GM12878 (cell line): ENCODE data around the gene DERA. TPM values are rescaled to one million over a fixed set of nuclear protein-coding genes. Genes with fewer than 3 reads are reported as not detected.

Experiments
- ATAC-seq: fragments of 200-7000 bp; cut with Tn5 transposase; 3 replicates; pipeline ENCODE4 v1.9.1; 2020; ENCODE audit warnings: mild to moderate bottlenecking, moderate library complexity
- BruUV-seq: library from RNA; stranded (reverse); fragments of 400-500 nt; replicated peaks from 2 replicates; lab custom pipeline; 2021; lab: Mats Ljungman, UMichigan
- CTCF ChIA-PET: fragments of 300-600 bp; sonication (Branson Sonifier 250); formaldehyde crosslinking; extraction: SDS; loops from one replicate; lab custom pipeline; 2021; ENCODE audit warnings: inconsistent platforms; lab: Yijun Ruan, JAX
- POLR2A ChIA-PET: fragments of 350-600 bp; formaldehyde crosslinking; extraction: SDS; loops from one replicate; lab custom pipeline; 2021; ENCODE audit warnings: inconsistent platforms; lab: Charles Lee
- RAD21 ChIA-PET: fragments of 300-600 bp; sonication (Branson Sonifier 250); formaldehyde crosslinking; loops from one replicate; lab custom pipeline; 2023; ENCODE audit warnings: antibody characterized with exemption; ENCODE audit not compliant: unreplicated experiment; lab: Charles Lee
- SMC1A ChIA-PET: fragments of 300-600 bp; sonication (Branson Sonifier 250); formaldehyde crosslinking; loops from one replicate; lab custom pipeline; 2023; ENCODE audit not compliant: unreplicated experiment, uncharacterized antibody; lab: Charles Lee
- DNase-seq: peaks from one replicate; pipeline ENCODE4 v3.0.0-alpha.2; 2011; ENCODE audit warnings: low read depth, low spot score
- FAIRE-seq: peaks from 3 replicates; lab custom pipeline; 2011; peaks lifted over from hg19 to GRCh38; lab: Jason Lieb, UNC
- H2AFZ ChIP-seq: 2 replicates; pipeline ENCODE4 v1.6.0; 2011; ENCODE audit warnings: low read depth, low read length, control low read depth; ENCODE audit not compliant: control insufficient read depth
- H3K27ac ChIP-seq: 2 replicates; pipeline ENCODE4 v1.5.1; 2011; ENCODE audit warnings: control low read depth; ENCODE audit not compliant: control insufficient read depth, insufficient read depth
- H3K27me3 ChIP-seq, 2 experiments: replicated peaks in 1 of 2; 2 replicates each; pipeline versions ENCODE4 v1.6.0 to v1.6.1; 2011; ENCODE audit warnings: low read length in 1 of 2; ENCODE audit not compliant: control insufficient read depth in 2 of 2, insufficient read depth in 2 of 2
- H3K36me3 ChIP-seq, 2 experiments: 2 replicates each; pipeline ENCODE4 v1.5.1; 2011; ENCODE audit warnings: low read length in 1 of 2; ENCODE audit not compliant: control insufficient read depth in 2 of 2, insufficient read depth in 2 of 2
- H3K4me1 ChIP-seq: 2 replicates; pipeline ENCODE4 v1.6.1; 2011; ENCODE audit warnings: mild to moderate bottlenecking, low read length, moderate library complexity, mixed read lengths; ENCODE audit not compliant: control insufficient read depth, insufficient read depth
- H3K4me2 ChIP-seq: 2 replicates; pipeline ENCODE4 v1.6.0; 2011; ENCODE audit warnings: control low read depth; ENCODE audit not compliant: control insufficient read depth, insufficient read depth
- H3K4me3 ChIP-seq: fragments of 200-600 bp; sonication (generic); 2 replicates; pipeline ENCODE4 v1.5.1; 2016
- H3K79me2 ChIP-seq: 2 replicates; pipeline ENCODE4 v1.6.0; 2011; ENCODE audit warnings: low read length; ENCODE audit not compliant: control insufficient read depth, insufficient read depth
- H3K9ac ChIP-seq: 2 replicates; pipeline ENCODE4 v1.8.0; 2011; ENCODE audit warnings: low read length, control low read depth, mixed read lengths; ENCODE audit not compliant: control insufficient read depth, insufficient read depth
- H3K9me3 ChIP-seq: replicated peaks from 3 replicates; pipeline ENCODE4 v1.5.1; 2011; ENCODE audit warnings: mild to moderate bottlenecking, low read length; ENCODE audit not compliant: control insufficient read depth, insufficient read depth
- H4K20me1 ChIP-seq: 2 replicates; pipeline ENCODE4 v1.6.0; 2011; ENCODE audit not compliant: control insufficient read depth, insufficient read depth
- ASH2L ChIP-seq: fragments of 300-600, 200-600 bp; sonication (generic); IDR thresholded peaks from 2 replicates; pipeline ENCODE4 v1.6.1; 2017; ENCODE audit warnings: low read depth, mild to moderate bottlenecking, borderline replicate concordance
- CBFB ChIP-seq: IDR thresholded peaks from 2 replicates; pipeline ENCODE4 v1.6.1; 2016; ENCODE audit warnings: antibody characterized with exemption, low read depth
- EED ChIP-seq: sonication (generic); IDR thresholded peaks from 2 replicates; pipeline ENCODE4 v1.6.1; 2016; ENCODE audit warnings: antibody characterized with exemption, low read depth
- EP300 ChIP-seq, 2 experiments: fragments of 150-350 bp in 1 of 2; IDR thresholded peaks; 2 replicates each; pipeline ENCODE4 v1.6.1; 2011 to 2012; ENCODE audit warnings: low read depth in 2 of 2, low read length in 2 of 2, borderline replicate concordance in 1 of 2, improper control_type of control experiment in 1 of 2, inconsistent platforms in 1 of 2; ENCODE audit not compliant: control insufficient read depth in 1 of 2
- ESRRA ChIP-seq: IDR thresholded peaks from 2 replicates; pipeline ENCODE4 v1.6.1; 2012; ENCODE audit warnings: mild to moderate bottlenecking, low read length, improper control_type of control experiment
- IRF4 ChIP-seq: IDR thresholded peaks from 2 replicates; pipeline ENCODE4 v1.6.1; 2011; ENCODE audit warnings: low read depth, low read length
- MEF2B ChIP-seq: fragments of 450-650 bp; IDR thresholded peaks from 2 replicates; pipeline ENCODE4 v1.6.1; 2018; ENCODE audit warnings: mild to moderate bottlenecking, moderate library complexity; ENCODE audit not compliant: partially characterized antibody, poor library complexity, severe bottlenecking
- MYB ChIP-seq: fragments of 150-350 bp; IDR thresholded peaks from 2 replicates; pipeline ENCODE4 v1.6.1; 2014; ENCODE audit warnings: mild to moderate bottlenecking, low read depth, low read length, borderline replicate concordance
- NBN ChIP-seq: fragments of 450-650 bp; IDR thresholded peaks from 2 replicates; pipeline ENCODE4 v1.6.1; 2016
- POLR2AphosphoS2 ChIP-seq: IDR thresholded peaks from 2 replicates; pipeline ENCODE4 v1.6.1; 2011; ENCODE audit warnings: low read depth, mild to moderate bottlenecking, low read length, improper control_type of control experiment, moderate library complexity
- RB1 ChIP-seq: fragments of 450-650 bp; formaldehyde crosslinking; IDR thresholded peaks from 2 replicates; pipeline ENCODE4 v1.6.1; 2017; ENCODE audit warnings: mild to moderate bottlenecking, borderline replicate concordance
- WGBS: methylation state at CpG from one replicate; pipeline ENCODE4 v1.1.6; 2016; ENCODE audit warnings: low lambda C conversion rate; ENCODE audit not compliant: insufficient replicate concordance, insufficient coverage; ENCODE audit errors: missing lambda C conversion rate; 5-methylcytosine and 5-hydroxymethylcytosine counted together
- in situ Hi-C: fragments of 300-500 bp; cut with MboI; formaldehyde crosslinking; loops from 9 replicates; pipeline ENCODE4 v1.14.3; 2018; ENCODE audit warnings: mixed read lengths
- intact Hi-C: fragments of 100-400 bp; cut with micrococcal nuclease; formaldehyde crosslinking; loops from one replicate; pipeline ENCODE4 v1.14.2; 2022; ENCODE audit not compliant: unreplicated experiment
- polyA plus RNA-seq, 11 experiments: library from polyadenylated mRNA; depleted of rRNA in 4 of 11; unstranded in 6 of 11; stranded (reverse) in 5 of 11; fragments of >200 nt; fragmentation: Nextera tagmentation in 4 of 11; fragmentation: Illumina TruSeq in 1 of 11; extraction: Ambion mirVana in 4 of 11; extraction: Trizol in 1 of 11; gene quantifications; 1 replicate in 1 of 11; 2 replicates in 10 of 11; pipeline versions ENCODE4 v1.2.1 to v1.2.3, GENCODE V29; 2011 to 2016; ENCODE audit warnings: inconsistent platforms in 2 of 11, missing spikeins in 2 of 11, low read depth in 1 of 11
- total RNA-seq, 4 experiments: library from RNA; depleted of rRNA in 3 of 4; stranded (reverse); fragments of >200 nt in 3 of 4; fragmentation: Illumina TruSeq in 1 of 4; extraction: Trizol in 1 of 4; gene quantifications; 2 replicates each; pipeline versions ENCODE4 v1.2.1 to v1.2.3, GENCODE V29; 2013 to 2021
- TF ChIP-seq, protein P1 (sequence below): IDR thresholded peaks from 2 replicates; pipeline ENCODE4 v1.6.1; 2012; ENCODE audit warnings: low read length, inconsistent platforms
- TF ChIP-seq, protein P2 (sequence below): IDR thresholded peaks from 2 replicates; pipeline ENCODE4 v1.6.1; 2011; ENCODE audit warnings: mild to moderate bottlenecking, low read depth, low read length, moderate library complexity; ENCODE audit not compliant: insufficient replicate concordance
- TF ChIP-seq, protein P3 (sequence below): fragments of 450-650 bp; IDR thresholded peaks from 2 replicates; pipeline ENCODE4 v1.6.1; 2017; ENCODE audit warnings: low read depth, mild to moderate bottlenecking, moderate library complexity
- TF ChIP-seq, protein P4 (sequence below): IDR thresholded peaks from 2 replicates; pipeline ENCODE4 v1.6.1; 2012; ENCODE audit warnings: low read depth, low read length, improper control_type of control experiment
- TF ChIP-seq, protein P5 (sequence below): fragments of 450-650 bp; IDR thresholded peaks from 2 replicates; pipeline ENCODE4 v1.6.1; 2018; ENCODE audit warnings: borderline replicate concordance, mild to moderate bottlenecking; ENCODE audit not compliant: partially characterized antibody

DERA gene
- total and polyA plus RNA-seq, 10 of the 15 experiments (the other 5 are each of a cell fraction or from before 2014, with no cell fraction given), result 34.9 to 97.1 (median 40.8) TPM

DNA sequence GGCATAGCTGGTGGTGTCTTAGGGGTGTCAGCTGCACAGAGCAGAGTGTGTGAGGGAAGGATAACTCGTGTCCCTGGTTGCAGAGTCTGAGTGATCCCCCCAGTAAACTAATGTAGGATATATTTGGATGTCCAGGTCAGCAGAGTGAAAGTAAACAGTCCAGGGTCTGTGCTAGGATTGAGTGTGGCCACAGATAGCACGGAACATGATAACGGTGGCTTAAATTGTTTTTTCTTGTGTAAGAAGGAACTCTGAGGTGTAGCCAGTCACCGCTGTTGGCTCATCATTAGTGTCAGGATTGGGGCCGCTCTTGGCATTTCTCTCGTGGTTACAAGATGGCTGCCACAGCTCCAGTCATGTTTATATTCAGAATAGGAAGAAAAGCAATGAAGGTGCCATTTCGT is 97.3 kb downstream of the DERA start:
- ATAC-seq (no peak), FAIRE-seq (no peak), DNase-seq (no peak)
- Histone ChIP-seq H3K27me3 (no peaks in the 10 kb centered on the region), H3K4me3 (no peak overlapping the region), H3K9me3 (no peaks in the 10 kb centered on the region; the same call in 2 of the 3 replicates), H3K27ac (no peak overlapping the region), H3K36me3 (no peaks in the 10 kb centered on the region; a peak in 1 of 4 replicates), H2AFZ (no peak overlapping the region), H4K20me1 (no peaks in the 10 kb centered on the region), H3K4me2 (no peak overlapping the region), H3K4me1 (no peaks in the 10 kb centered on the region), H3K79me2 (no peaks in the 10 kb centered on the region), H3K9ac (no peak overlapping the region)
- WGBS, result 89% methylated on average over 7 of the region's 7 CpGs
- ChIA-PET POLR2A (no interaction called here), SMC1A (interaction anchor here (1.6 kb wide), 1 partner anchor 14 kb away, joined by 3 read pairs; no protein-coding TSS in a partner anchor), RAD21 (no interaction called here), CTCF (interaction anchor here (0.9 to 1.3 kb wide), 2 partner anchors 94 to 97 kb away, joined by 3 read pairs; partner anchors contain the start of gene DERA)
- no TSS peak for BruUV-seq
- in situ Hi-C loops, result no loop called here
- intact Hi-C loops, result no loop called here
- TF ChIP-seq, protein P1, sequence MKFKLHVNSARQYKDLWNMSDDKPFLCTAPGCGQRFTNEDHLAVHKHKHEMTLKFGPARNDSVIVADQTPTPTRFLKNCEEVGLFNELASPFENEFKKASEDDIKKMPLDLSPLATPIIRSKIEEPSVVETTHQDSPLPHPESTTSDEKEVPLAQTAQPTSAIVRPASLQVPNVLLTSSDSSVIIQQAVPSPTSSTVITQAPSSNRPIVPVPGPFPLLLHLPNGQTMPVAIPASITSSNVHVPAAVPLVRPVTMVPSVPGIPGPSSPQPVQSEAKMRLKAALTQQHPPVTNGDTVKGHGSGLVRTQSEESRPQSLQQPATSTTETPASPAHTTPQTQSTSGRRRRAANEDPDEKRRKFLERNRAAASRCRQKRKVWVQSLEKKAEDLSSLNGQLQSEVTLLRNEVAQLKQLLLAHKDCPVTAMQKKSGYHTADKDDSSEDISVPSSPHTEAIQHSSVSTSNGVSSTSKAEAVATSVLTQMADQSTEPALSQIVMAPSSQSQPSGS, result no peak
- TF ChIP-seq MYB (no peak), NBN (no peak), ESRRA (no peak), IRF4 (no peak), RB1 (no peak), EED (no peak), MEF2B (no peak), CBFB (no peak), ASH2L (no peak), POLR2AphosphoS2 (no peak), EP300 (IDR thresholded peaks at IDR 0.05; ENCODE audit: borderline replicate concordance in 1 of 2, control insufficient read depth in 1 of 2, low read depth in 2 of 2, low read length in 2 of 2) (no peak)
- TF ChIP-seq, protein P2, sequence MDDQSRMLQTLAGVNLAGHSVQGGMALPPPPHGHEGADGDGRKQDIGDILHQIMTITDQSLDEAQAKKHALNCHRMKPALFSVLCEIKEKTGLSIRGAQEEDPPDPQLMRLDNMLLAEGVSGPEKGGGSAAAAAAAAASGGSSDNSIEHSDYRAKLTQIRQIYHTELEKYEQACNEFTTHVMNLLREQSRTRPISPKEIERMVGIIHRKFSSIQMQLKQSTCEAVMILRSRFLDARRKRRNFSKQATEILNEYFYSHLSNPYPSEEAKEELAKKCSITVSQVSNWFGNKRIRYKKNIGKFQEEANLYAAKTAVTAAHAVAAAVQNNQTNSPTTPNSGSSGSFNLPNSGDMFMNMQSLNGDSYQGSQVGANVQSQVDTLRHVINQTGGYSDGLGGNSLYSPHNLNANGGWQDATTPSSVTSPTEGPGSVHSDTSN, result no peak
- TF ChIP-seq, protein P3, sequence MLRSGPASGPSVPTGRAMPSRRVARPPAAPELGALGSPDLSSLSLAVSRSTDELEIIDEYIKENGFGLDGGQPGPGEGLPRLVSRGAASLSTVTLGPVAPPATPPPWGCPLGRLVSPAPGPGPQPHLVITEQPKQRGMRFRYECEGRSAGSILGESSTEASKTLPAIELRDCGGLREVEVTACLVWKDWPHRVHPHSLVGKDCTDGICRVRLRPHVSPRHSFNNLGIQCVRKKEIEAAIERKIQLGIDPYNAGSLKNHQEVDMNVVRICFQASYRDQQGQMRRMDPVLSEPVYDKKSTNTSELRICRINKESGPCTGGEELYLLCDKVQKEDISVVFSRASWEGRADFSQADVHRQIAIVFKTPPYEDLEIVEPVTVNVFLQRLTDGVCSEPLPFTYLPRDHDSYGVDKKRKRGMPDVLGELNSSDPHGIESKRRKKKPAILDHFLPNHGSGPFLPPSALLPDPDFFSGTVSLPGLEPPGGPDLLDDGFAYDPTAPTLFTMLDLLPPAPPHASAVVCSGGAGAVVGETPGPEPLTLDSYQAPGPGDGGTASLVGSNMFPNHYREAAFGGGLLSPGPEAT, result no peak
- TF ChIP-seq, protein P4, sequence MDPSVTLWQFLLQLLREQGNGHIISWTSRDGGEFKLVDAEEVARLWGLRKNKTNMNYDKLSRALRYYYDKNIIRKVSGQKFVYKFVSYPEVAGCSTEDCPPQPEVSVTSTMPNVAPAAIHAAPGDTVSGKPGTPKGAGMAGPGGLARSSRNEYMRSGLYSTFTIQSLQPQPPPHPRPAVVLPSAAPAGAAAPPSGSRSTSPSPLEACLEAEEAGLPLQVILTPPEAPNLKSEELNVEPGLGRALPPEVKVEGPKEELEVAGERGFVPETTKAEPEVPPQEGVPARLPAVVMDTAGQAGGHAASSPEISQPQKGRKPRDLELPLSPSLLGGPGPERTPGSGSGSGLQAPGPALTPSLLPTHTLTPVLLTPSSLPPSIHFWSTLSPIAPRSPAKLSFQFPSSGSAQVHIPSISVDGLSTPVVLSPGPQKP, result no peak
- TF ChIP-seq, protein P5, sequence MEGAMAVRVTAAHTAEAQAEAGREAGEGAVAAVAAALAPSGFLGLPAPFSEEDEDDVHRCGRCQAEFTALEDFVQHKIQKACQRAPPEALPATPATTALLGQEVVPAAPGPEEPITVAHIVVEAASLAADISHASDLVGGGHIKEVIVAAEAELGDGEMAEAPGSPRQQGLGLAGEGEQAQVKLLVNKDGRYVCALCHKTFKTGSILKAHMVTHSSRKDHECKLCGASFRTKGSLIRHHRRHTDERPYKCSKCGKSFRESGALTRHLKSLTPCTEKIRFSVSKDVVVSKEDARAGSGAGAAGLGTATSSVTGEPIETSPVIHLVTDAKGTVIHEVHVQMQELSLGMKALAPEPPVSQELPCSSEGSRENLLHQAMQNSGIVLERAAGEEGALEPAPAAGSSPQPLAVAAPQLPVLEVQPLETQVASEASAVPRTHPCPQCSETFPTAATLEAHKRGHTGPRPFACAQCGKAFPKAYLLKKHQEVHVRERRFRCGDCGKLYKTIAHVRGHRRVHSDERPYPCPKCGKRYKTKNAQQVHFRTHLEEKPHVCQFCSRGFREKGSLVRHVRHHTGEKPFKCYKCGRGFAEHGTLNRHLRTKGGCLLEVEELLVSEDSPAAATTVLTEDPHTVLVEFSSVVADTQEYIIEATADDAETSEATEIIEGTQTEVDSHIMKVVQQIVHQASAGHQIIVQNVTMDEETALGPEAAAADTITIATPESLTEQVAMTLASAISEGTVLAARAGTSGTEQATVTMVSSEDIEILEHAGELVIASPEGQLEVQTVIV, result no peak
